T-helper 1 cell (primary cell): ENCODE results near the gene GRID1.
"Not testable (repeated sequence)": the region's sequence is repeated elsewhere in the genome, so short reads cannot be mapped to it uniquely, and the experiment has no call there.

ENCODE experiments used
- DNase-seq, 5 donors: peaks; one replicate each; pipeline ENCODE4 v3.0.0-alpha.2; 2012 to 2020

Gene GRID1

GRCh38 chr10:86099542-86100334 is 266.9 kb downstream of the GRID1 start:
- DNase-seq = no peak

- DNase-seq = no peak
Observed at GRCh38 chr10:86098187-86098881, 268.3 kb downstream of the GRID1 start.

- not testable (repeated sequence) for DNase-seq
Observed at GRCh38 chr10:86095061-86095460, 271.5 kb downstream of the GRID1 start.

- DNase-seq = not testable (repeated sequence)
Observed at GRCh38 chr10:86092311-86092710, 274.3 kb downstream of the GRID1 start.

- no peak for DNase-seq
Observed at GRCh38 chr10:86091216-86091615, 275.4 kb downstream of the GRID1 start.

GRCh38 chr10:86090807-86091206 is 275.8 kb downstream of the GRID1 start:
- no peak for DNase-seq

- DNase-seq = no peak
Observed at GRCh38 chr10:86087716-86088115, 278.9 kb downstream of the GRID1 start.

GRCh38 chr10:86086418-86086817 is 280.2 kb downstream of the GRID1 start:
- DNase-seq = no peak

GRCh38 chr10:86085686-86086085 is 280.9 kb downstream of the GRID1 start:
- no peak for DNase-seq

- no peak for DNase-seq
Observed at GRCh38 chr10:86085136-86085535, 281.5 kb downstream of the GRID1 start.

GRCh38 chr10:86084585-86084984 is 282.0 kb downstream of the GRID1 start:
- no peak for DNase-seq

- no peak for DNase-seq
Observed at GRCh38 chr10:86083664-86084175, 282.9 kb downstream of the GRID1 start.

- no peak for DNase-seq
Observed at GRCh38 chr10:86083206-86083605, 283.4 kb downstream of the GRID1 start.

GRCh38 chr10:86082556-86082955 is 284.0 kb downstream of the GRID1 start:
- no peak for DNase-seq

GRCh38 chr10:86079088-86079487 is 287.5 kb downstream of the GRID1 start:
- DNase-seq = peak in 1 of 5 donors; percentile 21

GRCh38 chr10:86078639-86079035 is 288.0 kb downstream of the GRID1 start:
- DNase-seq = no peak

- no peak for DNase-seq
Observed at GRCh38 chr10:86077871-86078638, 288.5 kb downstream of the GRID1 start.

- DNase-seq = no peak
Observed at GRCh38 chr10:86077271-86077670, 289.3 kb downstream of the GRID1 start.

GRCh38 chr10:86076497-86076896 is 290.1 kb downstream of the GRID1 start:
- not testable (repeated sequence) for DNase-seq

- no peak for DNase-seq
Observed at GRCh38 chr10:86075512-86075911, 291.1 kb downstream of the GRID1 start.

GRCh38 chr10:86074294-86074693 is 292.3 kb downstream of the GRID1 start:
- no peak for DNase-seq

GRCh38 chr10:86073199-86073977 is 293.2 kb downstream of the GRID1 start:
- DNase-seq = no peak
